HL-60 (cell line): ENCODE measurements around the gene HHIPL2.
"Not testable (repeated sequence)": the region's sequence is repeated elsewhere in the genome, so short reads cannot be mapped to it uniquely, and the experiment has no call there.

Experiments used
- CTCF ChIP-seq: IDR thresholded peaks from one replicate; pipeline ENCODE4 v1.5.1; 2011; ENCODE audit warnings: low read length, control low read depth, inconsistent platforms; ENCODE audit not compliant: insufficient read depth
- GABPA ChIP-seq: IDR thresholded peaks from 2 replicates; pipeline ENCODE4 v1.6.1; 2012; ENCODE audit warnings: low read depth
- POLR2AphosphoS5 ChIP-seq: IDR thresholded peaks from 2 replicates; pipeline ENCODE4 v1.6.1; 2012; ENCODE audit warnings: low read depth
- REST ChIP-seq: IDR thresholded peaks from 2 replicates; pipeline ENCODE4 v1.6.1; 2012; ENCODE audit warnings: low read depth; ENCODE audit not compliant: insufficient replicate concordance

- not testable (repeated sequence) for TF ChIP-seq CTCF, GABPA, REST, POLR2AphosphoS5
Measured at GRCh38 chr1:222489496-222489895, 58.4 kb downstream of the HHIPL2 start.
